ENCODE data around the gene RASEF.

DNA sequence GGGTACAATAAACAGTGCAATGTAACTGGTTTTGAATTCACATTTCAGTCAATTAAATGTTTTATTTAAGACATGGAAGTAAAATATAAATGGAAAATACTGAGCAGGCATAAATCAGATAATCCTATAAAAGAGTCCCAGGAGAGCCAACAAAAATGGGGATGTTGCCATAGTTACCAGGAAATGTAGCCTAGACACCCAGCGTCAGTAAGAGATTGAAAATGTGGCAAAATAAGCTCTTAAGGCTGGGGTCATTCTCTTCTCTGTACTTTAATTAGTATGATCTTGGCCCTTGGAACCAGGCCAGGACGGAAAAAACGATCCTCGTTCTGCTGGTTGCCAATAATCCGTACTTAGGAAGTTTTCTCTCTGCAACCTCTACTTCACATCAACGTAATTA, 18.9 kb upstream of the RASEF start:
- TF ChIP-seq, protein P1, sequence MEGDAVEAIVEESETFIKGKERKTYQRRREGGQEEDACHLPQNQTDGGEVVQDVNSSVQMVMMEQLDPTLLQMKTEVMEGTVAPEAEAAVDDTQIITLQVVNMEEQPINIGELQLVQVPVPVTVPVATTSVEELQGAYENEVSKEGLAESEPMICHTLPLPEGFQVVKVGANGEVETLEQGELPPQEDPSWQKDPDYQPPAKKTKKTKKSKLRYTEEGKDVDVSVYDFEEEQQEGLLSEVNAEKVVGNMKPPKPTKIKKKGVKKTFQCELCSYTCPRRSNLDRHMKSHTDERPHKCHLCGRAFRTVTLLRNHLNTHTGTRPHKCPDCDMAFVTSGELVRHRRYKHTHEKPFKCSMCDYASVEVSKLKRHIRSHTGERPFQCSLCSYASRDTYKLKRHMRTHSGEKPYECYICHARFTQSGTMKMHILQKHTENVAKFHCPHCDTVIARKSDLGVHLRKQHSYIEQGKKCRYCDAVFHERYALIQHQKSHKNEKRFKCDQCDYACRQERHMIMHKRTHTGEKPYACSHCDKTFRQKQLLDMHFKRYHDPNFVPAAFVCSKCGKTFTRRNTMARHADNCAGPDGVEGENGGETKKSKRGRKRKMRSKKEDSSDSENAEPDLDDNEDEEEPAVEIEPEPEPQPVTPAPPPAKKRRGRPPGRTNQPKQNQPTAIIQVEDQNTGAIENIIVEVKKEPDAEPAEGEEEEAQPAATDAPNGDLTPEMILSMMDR (IDR thresholded peaks at IDR 0.05; ENCODE audit: borderline replicate concordance, extremely low read depth, low read length, poor library complexity, severe bottlenecking) = no peak
- no peak for TF ChIP-seq EZH2 (IDR thresholded peaks at IDR 0.05; ENCODE audit: borderline replicate concordance, low read depth, low read length, severe bottlenecking)
